ENCODE measurements around the gene NCOR2.

The NCOR2 gene

GRCh38 chr12:124566997-124567672 is at the start of gene NCOR2:
Gene NCOR2, minus strand, starts transcription at chr12:124567612. Its CDS starts 72,361 bp downstream, at chr12:124495251.
- DNase-seq: peak; percentile 46

GRCh38 chr12:124616394-124617221 is 49.2 kb upstream of the NCOR2 start:
- DNase-seq: peak; percentile 22

GRCh38 chr12:124614512-124615292 is 47.3 kb upstream of the NCOR2 start:
- DNase-seq: no peak

GRCh38 chr12:124613151-124613585 is 45.8 kb upstream of the NCOR2 start:
- DNase-seq: no peak

- no peak for DNase-seq
Observed at GRCh38 chr12:124612410-124612680, 44.9 kb upstream of the NCOR2 start.

GRCh38 chr12:124611559-124612409 is 44.4 kb upstream of the NCOR2 start:
- no peak for DNase-seq

GRCh38 chr12:124610629-124611558 is 43.5 kb upstream of the NCOR2 start:
- DNase-seq: no peak

GRCh38 chr12:124610021-124610612 is 42.7 kb upstream of the NCOR2 start:
- no peak for DNase-seq

GRCh38 chr12:124609041-124609989 is 41.9 kb upstream of the NCOR2 start:
- DNase-seq: peak; percentile 87

- peak; percentile 34 for DNase-seq
Observed at GRCh38 chr12:124608450-124608870, 41.0 kb upstream of the NCOR2 start.

- no peak for DNase-seq
Observed at GRCh38 chr12:124607681-124608425, 40.4 kb upstream of the NCOR2 start.

- no peak for DNase-seq
Observed at GRCh38 chr12:124605883-124606774, 38.7 kb upstream of the NCOR2 start.

- DNase-seq: no peak
Observed at GRCh38 chr12:124605150-124605882, 37.9 kb upstream of the NCOR2 start.

GRCh38 chr12:124604264-124604680 is 36.9 kb upstream of the NCOR2 start:
- DNase-seq: no peak

- DNase-seq: no peak
Observed at GRCh38 chr12:124603831-124604251, 36.4 kb upstream of the NCOR2 start.

GRCh38 chr12:124603100-124603541 is 35.7 kb upstream of the NCOR2 start:
- no peak for DNase-seq

- no peak for DNase-seq
Observed at GRCh38 chr12:124601706-124602105, 34.3 kb upstream of the NCOR2 start.

Measured in CD4-positive, alpha-beta T cell treated with Interleukin-15 for 1 hour (primary cell).